ENCODE measurements around the gene SIRT2. TPM values are rescaled to one million over a fixed set of nuclear protein-coding genes. Genes with fewer than 3 reads are reported as not detected.
"Not testable (repeated sequence)": the region's sequence is repeated elsewhere in the genome, so short reads cannot be mapped to it uniquely, and the experiment has no call there.

The SIRT2 gene
- total RNA-seq, 1 experiment from 2014 or later = 50.3 TPM

- no peak for DNase-seq (ENCODE audit: low spot score)
Observed at GRCh38 chr19:38869160-38869835, 30.1 kb downstream of the SIRT2 start.

- no peak for DNase-seq (ENCODE audit: low spot score)
Observed at GRCh38 chr19:38868551-38868950, 30.9 kb downstream of the SIRT2 start.

GRCh38 chr19:38867171-38867780, 32.1 kb downstream of the SIRT2 start:
- no peak for DNase-seq (ENCODE audit: low spot score)

- DNase-seq (ENCODE audit: low spot score) = peak; percentile 98
Observed at GRCh38 chr19:38862321-38863059, 36.9 kb downstream of the SIRT2 start.

- no peak for DNase-seq (ENCODE audit: low spot score)
Observed at GRCh38 chr19:38861368-38861767, 38.0 kb downstream of the SIRT2 start.

- not testable (repeated sequence) for DNase-seq (ENCODE audit: low spot score)
Observed at GRCh38 chr19:38859631-38860204, 39.7 kb downstream of the SIRT2 start.

- no peak for DNase-seq (ENCODE audit: low spot score)
Observed at GRCh38 chr19:38856813-38857212, 42.6 kb downstream of the SIRT2 start.

GRCh38 chr19:38855751-38856150, 43.7 kb downstream of the SIRT2 start:
- not testable (repeated sequence) for DNase-seq (ENCODE audit: low spot score)

- DNase-seq (ENCODE audit: low spot score) = not testable (repeated sequence)
Observed at GRCh38 chr19:38854961-38855360, 44.5 kb downstream of the SIRT2 start.

- DNase-seq (ENCODE audit: low spot score) = no peak
Observed at GRCh38 chr19:38853214-38853613, 46.2 kb downstream of the SIRT2 start.

- peak; percentile 72 for DNase-seq (ENCODE audit: low spot score)
Observed at GRCh38 chr19:38852231-38853044, 47.0 kb downstream of the SIRT2 start.

GRCh38 chr19:38851622-38852230, 47.7 kb downstream of the SIRT2 start:
- DNase-seq (ENCODE audit: low spot score) = peak; percentile 79

GRCh38 chr19:38850976-38851621, 48.3 kb downstream of the SIRT2 start:
- no peak for DNase-seq (ENCODE audit: low spot score)

GRCh38 chr19:38850436-38850975, 48.9 kb downstream of the SIRT2 start:
- DNase-seq (ENCODE audit: low spot score) = no peak

- DNase-seq (ENCODE audit: low spot score) = peak; percentile 100
Observed at GRCh38 chr19:38849860-38850435, 49.5 kb downstream of the SIRT2 start, which contains the start of gene HNRNPL. Gene HNRNPL, minus strand, starts transcription at chr19:38849986. Its CDS starts 20 bp downstream, at chr19:38849966.

GRCh38 chr19:38849147-38849859, 50.1 kb downstream of the SIRT2 start:
- DNase-seq (ENCODE audit: low spot score) = peak; percentile 92

- DNase-seq (ENCODE audit: low spot score) = no peak
Observed at GRCh38 chr19:38848299-38849146, 50.9 kb downstream of the SIRT2 start.

- DNase-seq (ENCODE audit: low spot score) = no peak
Observed at GRCh38 chr19:38846097-38846496, 53.3 kb downstream of the SIRT2 start.

Measured in A172 (cell line).